Measurements from ENCODE around the gene MINDY3. TPM values are rescaled to one million over a fixed set of nuclear protein-coding genes. Genes with fewer than 3 reads are reported as not detected.
"Not testable (repeated sequence)": the region's sequence is repeated elsewhere in the genome, so short reads cannot be mapped to it uniquely, and the experiment has no call there.

Gene MINDY3
- total and polyA plus RNA-seq, 7 experiments from 2014 or later = 3.6 to 43.8 (median 29.1) TPM

DNA sequence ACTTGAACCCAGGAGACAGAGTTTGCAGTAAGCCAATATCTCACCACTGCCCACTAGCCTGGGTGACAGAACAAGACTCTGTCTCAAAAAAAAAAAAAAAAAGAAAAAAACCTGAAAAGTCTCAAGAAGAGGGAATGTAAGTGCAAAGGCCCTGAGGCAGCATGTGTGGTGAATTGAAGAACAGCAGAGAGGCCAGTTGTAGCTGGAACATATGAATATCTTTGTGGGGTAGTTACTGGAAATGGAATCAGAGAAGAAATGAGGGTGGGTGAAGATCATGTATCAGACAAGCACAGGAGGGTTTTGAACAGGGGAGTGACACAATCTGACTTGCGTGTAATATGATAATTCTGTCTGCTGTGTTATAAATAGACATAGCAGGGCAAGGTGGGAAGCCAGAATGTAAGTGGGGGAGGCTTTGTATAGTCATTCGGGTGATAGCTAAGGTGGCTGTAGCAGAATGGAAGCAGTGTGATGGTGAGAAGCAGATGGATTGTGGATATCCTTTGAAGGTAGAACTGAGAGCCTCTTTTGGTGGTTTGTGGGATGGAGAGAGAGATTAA lies 95.3 kb downstream of the MINDY3 start:
- ChIA-PET POLR2A (no interaction called here), CTCF (no interaction called here)
- peaks cover 0 to 10% (median 0%) of the 10 kb centered on the region in 5 donors for H3K27me3 Mint-ChIP-seq
- H3K9me3 Mint-ChIP-seq = peaks cover 0 to 33% (median 14%) of the 10 kb centered on the region in 11 donors
- Histone ChIP-seq H3K9me3 (ENCODE audit: control insufficient read depth in 2 of 3, low read length in 3 of 3) (no peaks in the 10 kb centered on the region), H3K36me3 (ENCODE audit: control insufficient read depth in 2 of 3, insufficient read depth in 3 of 3, low read length in 3 of 3) (no peaks in the 10 kb centered on the region), H3K27ac (ENCODE audit: low read depth, low read length) (no peak overlapping the region), H3K4me1 (ENCODE audit: control insufficient read depth in 2 of 2, insufficient read depth in 2 of 2, low read length in 2 of 2) (no peaks in the 10 kb centered on the region), H3K4me3 (ENCODE audit: low read length) (no peak overlapping the region), H3K27me3 (ENCODE audit: control insufficient read depth in 2 of 2, insufficient read depth in 2 of 2, low read length in 2 of 2) (no peaks in the 10 kb centered on the region)
- no peak for DNase-seq
- no peak overlapping the region for H3K27ac Mint-ChIP-seq
- no peaks in the 10 kb centered on the region for H3K4me1 Mint-ChIP-seq
- no peak overlapping the region for H3K4me3 Mint-ChIP-seq
- intact Hi-C loops (cut with micrococcal nuclease) = no loop called here
- no peak for ATAC-seq
- H3K36me3 Mint-ChIP-seq = peaks cover 0 to 23% (median 14%) of the 10 kb centered on the region in 5 donors

DNA sequence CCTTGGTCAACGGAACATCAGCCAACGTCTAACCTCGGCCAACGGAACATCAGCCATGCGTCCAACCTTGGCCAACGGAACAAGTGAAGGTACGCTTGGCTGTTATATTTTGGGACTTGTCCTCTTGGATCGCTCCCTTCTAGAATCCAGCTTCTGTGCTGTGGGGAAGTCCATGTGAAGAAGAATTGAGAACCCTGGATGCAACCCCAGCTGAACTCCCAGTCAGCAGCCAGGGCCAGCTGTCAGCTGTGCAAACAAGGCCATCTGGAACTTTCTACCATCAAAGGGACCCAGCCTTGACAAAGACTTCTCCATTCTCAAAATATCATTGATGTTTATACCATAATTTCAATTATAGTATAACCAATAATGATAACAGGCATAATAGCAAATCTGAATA lies 97.3 kb downstream of the MINDY3 start:
- Histone ChIP-seq H3K4me3 (ENCODE audit: low read length) (no peak overlapping the region), H3K27me3 (ENCODE audit: control insufficient read depth in 2 of 2, insufficient read depth in 2 of 2, low read length in 2 of 2) (no peaks in the 10 kb centered on the region), H3K9me3 (ENCODE audit: control insufficient read depth in 2 of 3, low read length in 3 of 3) (no peaks in the 10 kb centered on the region), H3K27ac (ENCODE audit: low read depth, low read length) (no peak overlapping the region), H3K36me3 (ENCODE audit: control insufficient read depth in 2 of 3, insufficient read depth in 3 of 3, low read length in 3 of 3) (no peaks in the 10 kb centered on the region), H3K4me1 (ENCODE audit: control insufficient read depth in 2 of 2, insufficient read depth in 2 of 2, low read length in 2 of 2) (no peaks in the 10 kb centered on the region)
- H3K27me3 Mint-ChIP-seq = peaks cover 0 to 17% (median 5%) of the 10 kb centered on the region in 5 donors
- H3K27ac Mint-ChIP-seq = no peak overlapping the region
- H3K9me3 Mint-ChIP-seq = peaks cover 0 to 33% (median 14%) of the 10 kb centered on the region in 11 donors
- no peak overlapping the region for H3K4me3 Mint-ChIP-seq
- DNase-seq = no peak
- CTCF ChIA-PET = no interaction called here
- POLR2A ChIA-PET = no interaction called here
- no peak for ATAC-seq
- H3K36me3 Mint-ChIP-seq = peaks cover 0 to 17% (median 4%) of the 10 kb centered on the region in 5 donors
- no peaks in the 10 kb centered on the region for H3K4me1 Mint-ChIP-seq
- intact Hi-C loops (cut with micrococcal nuclease) = no loop called here

DNA sequence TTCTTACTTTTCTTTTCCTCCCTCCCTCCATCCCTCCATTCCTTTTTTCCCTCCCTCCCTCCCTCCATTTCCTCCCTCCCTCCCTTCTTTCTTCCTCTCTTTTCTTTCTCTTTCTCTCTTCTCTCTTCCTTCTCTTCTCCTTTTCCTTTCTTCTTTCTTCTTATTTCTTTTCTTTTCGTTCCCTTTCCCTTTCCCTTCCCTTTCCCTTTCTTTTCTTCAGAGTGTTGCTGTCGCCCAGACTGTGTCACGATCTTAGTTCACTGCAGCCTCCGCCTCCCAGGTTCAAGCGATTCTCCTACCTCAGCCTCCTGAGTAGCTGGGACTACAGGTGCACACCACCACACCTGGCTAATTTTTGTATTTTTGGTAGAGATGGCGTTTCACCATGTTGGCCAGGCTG lies 98.1 kb downstream of the MINDY3 start:
- H3K36me3 ChIP-seq (ENCODE audit: control insufficient read depth in 2 of 3, insufficient read depth in 3 of 3, low read length in 3 of 3); H3K27ac ChIP-seq (ENCODE audit: low read depth, low read length); H3K4me1 Mint-ChIP-seq; POLR2A ChIA-PET; intact Hi-C loops (cut with micrococcal nuclease); ATAC-seq; H3K27ac Mint-ChIP-seq; H3K4me3 ChIP-seq (ENCODE audit: low read length); H3K27me3 ChIP-seq (ENCODE audit: control insufficient read depth in 2 of 2, insufficient read depth in 2 of 2, low read length in 2 of 2); H3K4me3 Mint-ChIP-seq; H3K9me3 ChIP-seq (ENCODE audit: control insufficient read depth in 2 of 3, low read length in 3 of 3); CTCF ChIA-PET; DNase-seq; H3K4me1 ChIP-seq (ENCODE audit: control insufficient read depth in 2 of 2, insufficient read depth in 2 of 2, low read length in 2 of 2): not testable (repeated sequence)
- peaks cover 0 to 30% (median 14%) of the 10 kb centered on the region in 11 donors for H3K9me3 Mint-ChIP-seq
- peaks cover 0 to 17% (median 5%) of the 10 kb centered on the region in 5 donors for H3K27me3 Mint-ChIP-seq
- peaks cover 0 to 13% (median 0%) of the 10 kb centered on the region in 5 donors for H3K36me3 Mint-ChIP-seq

DNA sequence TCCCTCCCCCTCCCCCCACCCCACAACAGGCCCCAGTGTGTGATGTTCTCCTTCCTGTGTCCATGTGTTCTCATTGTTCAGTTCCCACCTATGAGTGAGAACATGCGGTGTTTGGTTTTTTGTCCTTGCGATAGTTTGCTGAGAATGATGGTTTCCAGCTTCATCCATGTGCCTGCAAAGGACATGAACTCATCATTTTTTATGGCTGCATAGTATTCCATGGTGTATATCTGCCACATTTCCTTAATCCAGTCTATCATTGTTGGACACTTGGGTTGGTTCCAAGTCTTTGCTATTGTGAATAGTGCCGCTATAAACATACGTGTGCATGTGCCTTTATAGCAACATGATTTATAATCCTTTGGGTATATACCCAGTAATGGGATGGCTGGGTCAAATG lies 99.1 kb downstream of the MINDY3 start:
- intact Hi-C loops (cut with micrococcal nuclease); H3K36me3 Mint-ChIP-seq; H3K4me3 ChIP-seq (ENCODE audit: low read length); H3K27me3 ChIP-seq (ENCODE audit: control insufficient read depth in 2 of 2, insufficient read depth in 2 of 2, low read length in 2 of 2); ATAC-seq; H3K4me1 Mint-ChIP-seq; CTCF ChIA-PET; H3K4me3 Mint-ChIP-seq; DNase-seq; POLR2A ChIA-PET; H3K4me1 ChIP-seq (ENCODE audit: control insufficient read depth in 2 of 2, insufficient read depth in 2 of 2, low read length in 2 of 2); H3K36me3 ChIP-seq (ENCODE audit: control insufficient read depth in 2 of 3, insufficient read depth in 3 of 3, low read length in 3 of 3); H3K27ac Mint-ChIP-seq; H3K9me3 ChIP-seq (ENCODE audit: control insufficient read depth in 2 of 3, low read length in 3 of 3); H3K27ac ChIP-seq (ENCODE audit: low read depth, low read length): not testable (repeated sequence)
- peaks cover 3 to 24% (median 9%) of the 10 kb centered on the region in 5 donors for H3K27me3 Mint-ChIP-seq
- peaks cover 0 to 26% (median 11%) of the 10 kb centered on the region in 11 donors for H3K9me3 Mint-ChIP-seq

DNA sequence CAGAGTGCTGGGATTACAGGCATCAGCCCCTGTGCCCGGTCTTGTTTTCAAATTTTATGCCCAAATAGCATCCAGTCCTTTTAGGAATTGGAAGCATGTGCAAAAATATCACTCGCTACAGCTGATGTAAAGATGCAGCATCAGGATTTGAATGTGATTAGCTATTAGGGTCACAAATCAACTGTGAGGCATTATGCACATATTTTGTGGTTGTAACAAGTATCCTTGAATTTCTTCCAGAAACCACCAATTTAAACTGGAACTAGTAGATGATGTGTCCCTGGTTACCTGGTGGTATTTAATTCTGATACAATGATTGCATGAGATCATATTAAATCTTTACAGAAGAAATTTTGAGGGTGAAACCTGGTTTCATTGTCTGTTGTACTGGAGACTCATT lies 99.6 kb downstream of the MINDY3 start:
- DNase-seq (no peak), ATAC-seq (no peak)
- ChIA-PET POLR2A (no interaction called here), CTCF (no interaction called here)
- no peaks in the 10 kb centered on the region for H3K27me3 ChIP-seq (ENCODE audit: control insufficient read depth in 2 of 2, insufficient read depth in 2 of 2, low read length in 2 of 2)
- no peak overlapping the region for H3K4me3 ChIP-seq (ENCODE audit: low read length)
- no peaks in the 10 kb centered on the region for H3K36me3 ChIP-seq (ENCODE audit: control insufficient read depth in 2 of 3, insufficient read depth in 3 of 3, low read length in 3 of 3)
- no peak overlapping the region for H3K27ac Mint-ChIP-seq
- H3K27ac ChIP-seq (ENCODE audit: low read depth, low read length) = no peak overlapping the region
- peaks cover 0 to 9% (median 0%) of the 10 kb centered on the region in 5 donors for H3K36me3 Mint-ChIP-seq
- no peaks in the 10 kb centered on the region for H3K4me1 Mint-ChIP-seq
- no peaks in the 10 kb centered on the region for H3K9me3 ChIP-seq (ENCODE audit: control insufficient read depth in 2 of 3, low read length in 3 of 3)
- intact Hi-C loops (cut with micrococcal nuclease) = no loop called here
- H3K4me3 Mint-ChIP-seq = no peak overlapping the region
- no peaks in the 10 kb centered on the region for H3K4me1 ChIP-seq (ENCODE audit: control insufficient read depth in 2 of 2, insufficient read depth in 2 of 2, low read length in 2 of 2)
- H3K27me3 Mint-ChIP-seq = peaks cover 3 to 27% (median 12%) of the 10 kb centered on the region in 5 donors
- H3K9me3 Mint-ChIP-seq = peaks cover 0 to 26% (median 11%) of the 10 kb centered on the region in 11 donors

DNA sequence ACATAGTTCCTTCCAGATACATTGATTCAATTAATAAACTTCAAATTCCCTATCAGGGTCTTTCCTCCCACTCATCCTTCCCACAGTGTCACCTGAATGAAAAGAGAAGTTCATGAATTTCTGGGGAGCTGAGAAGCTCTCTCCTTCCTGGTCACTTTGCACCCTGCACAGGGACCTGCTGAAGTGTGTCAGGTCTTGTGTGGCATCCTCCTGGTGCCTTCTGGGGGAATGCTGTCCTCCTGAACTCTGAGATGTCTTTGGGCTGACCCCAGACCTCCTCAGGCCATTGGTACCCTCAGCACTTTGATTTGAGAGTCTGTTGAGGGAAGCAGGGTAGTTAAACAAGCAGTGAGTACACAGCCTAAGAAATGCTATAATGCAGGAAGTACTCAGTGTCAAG lies 101.0 kb downstream of the MINDY3 start:
- DNase-seq (no peak), ATAC-seq (no peak)
- Histone ChIP-seq H3K9me3 (ENCODE audit: control insufficient read depth in 2 of 3, low read length in 3 of 3) (no peaks in the 10 kb centered on the region), H3K27me3 (ENCODE audit: control insufficient read depth in 2 of 2, insufficient read depth in 2 of 2, low read length in 2 of 2) (no peaks in the 10 kb centered on the region), H3K36me3 (ENCODE audit: control insufficient read depth in 2 of 3, insufficient read depth in 3 of 3, low read length in 3 of 3) (no peaks in the 10 kb centered on the region), H3K4me3 (ENCODE audit: low read length) (no peak overlapping the region), H3K4me1 (ENCODE audit: control insufficient read depth in 2 of 2, insufficient read depth in 2 of 2, low read length in 2 of 2) (no peaks in the 10 kb centered on the region), H3K27ac (ENCODE audit: low read depth, low read length) (no peak overlapping the region)
- no peak overlapping the region for H3K4me3 Mint-ChIP-seq
- no peaks in the 10 kb centered on the region for H3K4me1 Mint-ChIP-seq
- CTCF ChIA-PET = no interaction called here
- H3K9me3 Mint-ChIP-seq = peaks cover 0 to 15% (median 5%) of the 10 kb centered on the region in 11 donors
- intact Hi-C loops (cut with micrococcal nuclease) = no loop called here
- H3K27ac Mint-ChIP-seq = no peak overlapping the region
- H3K36me3 Mint-ChIP-seq = peaks cover 0 to 4% (median 0%) of the 10 kb centered on the region in 5 donors
- H3K27me3 Mint-ChIP-seq = peaks cover 6 to 29% (median 14%) of the 10 kb centered on the region in 5 donors
- POLR2A ChIA-PET = no interaction called here

DNA sequence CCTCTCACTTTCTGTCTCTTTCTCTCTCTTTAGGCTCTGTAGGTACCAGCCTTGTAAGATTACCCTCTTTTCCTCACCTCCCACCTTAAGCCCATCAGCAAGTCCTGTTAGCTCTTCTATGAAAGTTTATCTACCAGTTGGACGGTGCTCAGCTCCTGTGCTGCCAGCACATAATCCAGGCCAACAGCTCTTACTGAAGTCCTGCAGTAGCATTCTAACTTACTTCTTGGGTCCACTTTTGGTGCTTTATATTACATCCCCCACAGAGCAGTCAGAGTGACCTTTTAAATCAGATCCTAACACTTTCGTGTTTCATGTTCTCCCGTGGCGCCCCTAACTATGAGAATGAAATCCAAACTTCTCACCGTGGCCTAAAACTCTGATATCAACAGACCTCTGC lies 101.7 kb downstream of the MINDY3 start:
- H3K27ac Mint-ChIP-seq = no peak overlapping the region

More for the DNA sequence above, 101.7 kb downstream of the MINDY3 start:
- no peak for ATAC-seq
- ChIA-PET POLR2A (no interaction called here), CTCF (no interaction called here)
- Histone ChIP-seq H3K9me3 (ENCODE audit: control insufficient read depth in 2 of 3, low read length in 3 of 3) (no peaks in the 10 kb centered on the region), H3K36me3 (ENCODE audit: control insufficient read depth in 2 of 3, insufficient read depth in 3 of 3, low read length in 3 of 3) (no peaks in the 10 kb centered on the region), H3K4me1 (ENCODE audit: control insufficient read depth in 2 of 2, insufficient read depth in 2 of 2, low read length in 2 of 2) (no peaks in the 10 kb centered on the region), H3K27me3 (ENCODE audit: control insufficient read depth in 2 of 2, insufficient read depth in 2 of 2, low read length in 2 of 2) (no peaks in the 10 kb centered on the region), H3K27ac (ENCODE audit: low read depth, low read length) (no peak overlapping the region), H3K4me3 (ENCODE audit: low read length) (no peak overlapping the region)
- peaks cover 0 to 13% (median 4%) of the 10 kb centered on the region in 11 donors for H3K9me3 Mint-ChIP-seq
- intact Hi-C loops (cut with micrococcal nuclease) = no loop called here
- peaks cover 7 to 32% (median 14%) of the 10 kb centered on the region in 5 donors for H3K27me3 Mint-ChIP-seq
- no peak overlapping the region for H3K4me3 Mint-ChIP-seq
- peaks cover 0 to 4% (median 0%) of the 10 kb centered on the region in 5 donors for H3K36me3 Mint-ChIP-seq
- no peaks in the 10 kb centered on the region for H3K4me1 Mint-ChIP-seq
- DNase-seq = no peak
